Activated T-helper 2 cell treated with anti-CD3 and anti-CD28 coated beads, Interferon-gamma antibody, Interleukin-2, Interleukin-4, amounts not matched to agents 10 μg/mL and 5 μg/mL and 100 μg/mL, durations not matched to agents 14 hours and 24 hours and 36 hours (primary cell): ENCODE data around the gene TMEM132A. TPM values are rescaled to one million over a fixed set of nuclear protein-coding genes. Genes with fewer than 3 reads are reported as not detected.
"Not testable (repeated sequence)": the region's sequence is repeated elsewhere in the genome, so short reads cannot be mapped to it uniquely, and the experiment has no call there.

Source experiments
- DNase-seq: peaks from one replicate; pipeline ENCODE4 v3.0.0; 2021; ENCODE audit warnings: low spot score
- H3K27ac Mint-ChIP-seq: one replicate; pipeline ENCODE4 v1.8.0; 2021; ENCODE audit warnings: mixed read lengths
- H3K27me3 Mint-ChIP-seq: one replicate; pipeline ENCODE4 v1.8.0; 2021; ENCODE audit warnings: low read depth, mixed read lengths
- H3K36me3 Mint-ChIP-seq: one replicate; pipeline ENCODE4 v1.8.0; 2021; ENCODE audit warnings: low read depth, mixed read lengths
- H3K4me1 Mint-ChIP-seq: one replicate; pipeline ENCODE4 v1.8.0; 2021; ENCODE audit warnings: low read depth, mixed read lengths
- H3K4me3 Mint-ChIP-seq: one replicate; pipeline ENCODE4 v1.8.0; 2021; ENCODE audit warnings: low read depth, mild to moderate bottlenecking, moderate library complexity, mixed read lengths
- H3K9me3 Mint-ChIP-seq: one replicate; pipeline ENCODE4 v1.8.0; 2021; ENCODE audit warnings: mixed read lengths
- intact Hi-C: fragments of 100-400 bp; cut with micrococcal nuclease; formaldehyde crosslinking; loops from one replicate; pipeline ENCODE4 v1.15.1; 2023
- total RNA-seq: library from RNA; stranded (reverse); gene quantifications from 2 replicates; pipeline ENCODE4 v1.2.3, GENCODE V29; 2022

Gene TMEM132A
- total RNA-seq, 1 donor from 2014 or later, result 1.1 TPM

DNA sequence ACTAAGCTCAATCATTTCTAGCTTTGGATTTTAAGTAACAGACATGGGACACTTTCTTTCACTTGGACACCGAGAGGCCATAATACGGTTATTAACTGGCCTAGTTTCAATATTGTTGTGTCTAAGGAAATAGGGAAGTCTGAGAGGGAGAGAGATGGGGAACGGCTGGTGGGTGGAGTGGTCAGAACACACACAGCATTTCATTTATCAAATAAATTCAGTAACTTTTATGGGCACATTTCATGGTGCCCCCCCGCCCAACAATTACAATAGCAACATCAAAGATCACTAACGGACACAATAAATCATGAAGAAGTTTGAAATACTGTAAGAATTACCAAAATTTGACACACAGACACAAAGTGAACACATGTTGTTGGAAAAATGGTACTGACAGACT is 28.6 kb upstream of the TMEM132A start:
- intact Hi-C loops, result no loop called here
- Mint-ChIP-seq H3K27ac (no peak overlapping the region), H3K36me3 (peaks cover 86% of the 10 kb centered on the region)

DNA sequence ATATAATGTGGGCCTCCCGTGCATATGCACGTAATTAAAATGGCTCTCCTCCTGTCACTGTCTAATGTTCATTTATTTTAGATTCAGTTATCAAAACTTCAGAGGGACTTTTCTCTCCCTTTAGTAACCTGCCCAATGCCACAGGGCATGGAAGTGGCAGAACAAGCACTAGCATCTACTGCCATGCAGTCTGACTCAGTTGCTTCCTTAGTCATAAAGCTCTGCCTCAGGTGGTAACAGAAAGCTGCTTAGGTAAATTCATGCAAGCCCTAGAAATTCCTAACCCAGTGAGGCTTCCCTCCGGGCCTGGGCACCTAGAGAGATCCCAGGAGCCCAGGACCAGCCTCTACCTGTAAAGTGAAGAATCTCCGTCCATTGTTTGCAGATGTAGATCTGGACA is 26.8 kb upstream of the TMEM132A start:
- Mint-ChIP-seq H3K36me3 (peaks cover 91% of the 10 kb centered on the region), H3K9me3 (no peaks in the 10 kb centered on the region), H3K27me3 (no peaks in the 10 kb centered on the region), H3K27ac (no peak overlapping the region), H3K4me3 (no peak overlapping the region), H3K4me1 (peaks cover 1% of the 10 kb centered on the region)
- no peak for DNase-seq
- intact Hi-C loops, result no loop called here

More for the DNA sequence above, 28.6 kb upstream of the TMEM132A start:
- Mint-ChIP-seq H3K27me3 (no peaks in the 10 kb centered on the region), H3K9me3 (no peaks in the 10 kb centered on the region), H3K4me3 (no peak overlapping the region), H3K4me1 (no peaks in the 10 kb centered on the region)
- DNase-seq, result no peak

- Mint-ChIP-seq H3K9me3 (no peaks in the 10 kb centered on the region), H3K36me3 (peaks cover 94% of the 10 kb centered on the region), H3K4me3 (no peak overlapping the region), H3K27me3 (no peaks in the 10 kb centered on the region), H3K4me1 (peaks cover 9% of the 10 kb centered on the region), H3K27ac (no peak overlapping the region)
- no peak for DNase-seq
- intact Hi-C loops, result loop anchor here (1.0 kb wide), 1 partner anchor 68 kb away; no protein-coding TSS in a partner anchor
These were observed 25.0 kb upstream of the TMEM132A start for GRCh38 chr11:60899046-60899936.

GRCh38 chr11:60899977-60900376 is 24.3 kb upstream of the TMEM132A start:
- H3K36me3 Mint-ChIP-seq, result peaks cover 92% of the 10 kb centered on the region
- no peak overlapping the region for H3K27ac Mint-ChIP-seq

DNA sequence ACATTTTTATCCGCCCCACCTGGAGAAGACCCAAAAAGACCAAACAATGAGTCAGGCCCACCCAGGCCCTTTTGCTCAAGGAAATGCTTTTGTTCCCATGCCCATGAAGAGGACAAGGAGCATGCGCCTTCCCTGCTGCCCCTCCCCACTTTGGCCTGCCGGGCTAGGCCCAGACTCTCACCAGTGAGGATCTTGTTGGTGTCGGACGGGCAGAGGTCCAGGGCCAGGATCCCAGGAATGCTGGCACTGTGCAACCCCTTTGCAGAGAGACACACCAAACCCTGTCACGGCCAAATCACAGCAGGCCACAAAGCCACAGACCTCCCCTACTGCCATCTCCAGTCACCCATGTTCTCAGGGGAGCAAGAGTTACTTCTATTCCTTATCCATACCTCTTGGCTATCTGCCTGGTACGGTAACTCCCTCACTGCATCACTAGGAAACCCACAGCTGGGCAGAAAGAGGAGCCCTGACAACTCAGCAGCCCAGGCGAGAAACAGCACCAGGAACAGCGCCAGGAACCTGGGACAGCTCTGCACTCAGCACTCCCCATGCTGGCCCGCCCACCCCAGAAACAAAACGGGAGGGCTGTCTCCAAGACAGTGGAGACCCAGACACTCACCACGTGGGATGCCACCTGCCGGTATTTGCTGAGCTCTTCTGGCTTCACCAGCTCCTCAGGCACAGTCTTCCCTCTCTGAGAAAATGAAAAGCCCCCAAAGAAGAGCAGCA is 23.4 kb upstream of the TMEM132A start:
- Mint-ChIP-seq H3K4me1 (peaks cover 19% of the 10 kb centered on the region), H3K27ac (no peak overlapping the region), H3K27me3 (no peaks in the 10 kb centered on the region), H3K9me3 (no peaks in the 10 kb centered on the region), H3K4me3 (no peak overlapping the region), H3K36me3 (peaks cover 90% of the 10 kb centered on the region)
- DNase-seq, result no peak
- intact Hi-C loops, result no loop called here

More at GRCh38 chr11:60899977-60900376, 24.3 kb upstream of the TMEM132A start:
- Mint-ChIP-seq H3K27me3 (no peaks in the 10 kb centered on the region), H3K4me3 (no peak overlapping the region), H3K9me3 (no peaks in the 10 kb centered on the region), H3K4me1 (peaks cover 12% of the 10 kb centered on the region)
- DNase-seq, result no peak
- intact Hi-C loops, result loop anchor here (1.0 kb wide), 1 partner anchor 69 kb away; no protein-coding TSS in a partner anchor

DNA sequence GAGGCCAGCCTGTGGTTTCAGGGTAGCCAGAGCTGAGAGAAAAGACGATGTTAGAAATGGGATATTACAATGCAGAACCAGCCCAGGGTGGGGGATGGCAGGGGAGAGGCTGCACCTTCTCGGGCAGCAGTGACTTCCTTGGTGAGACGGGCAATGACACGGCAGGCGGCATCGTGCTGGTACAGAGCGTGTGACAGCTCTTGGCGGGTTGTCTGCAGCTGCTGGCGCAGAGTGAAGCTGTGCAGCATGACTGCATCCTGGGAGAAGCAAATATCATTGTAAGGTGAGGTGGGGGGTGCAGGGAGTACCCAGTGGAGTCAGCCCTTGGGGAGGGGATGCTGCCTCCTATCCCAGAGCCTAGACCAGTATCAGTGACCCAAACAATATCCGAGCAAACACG is 21.6 kb upstream of the TMEM132A start:
- intact Hi-C loops, result no loop called here
- no peaks in the 10 kb centered on the region for H3K9me3 Mint-ChIP-seq
- peaks cover 75% of the 10 kb centered on the region for H3K36me3 Mint-ChIP-seq
- DNase-seq, result no peak
- no peak overlapping the region for H3K4me3 Mint-ChIP-seq
- H3K4me1 Mint-ChIP-seq, result peaks cover 25% of the 10 kb centered on the region
- H3K27me3 Mint-ChIP-seq, result no peaks in the 10 kb centered on the region
- H3K27ac Mint-ChIP-seq, result no peak overlapping the region

GRCh38 chr11:60905047-60905446 is 19.2 kb upstream of the TMEM132A start:
- Mint-ChIP-seq H3K4me3 (peak overlapping the region; percentile 82), H3K27ac (peak overlapping the region; percentile 75), H3K9me3 (no peaks in the 10 kb centered on the region), H3K27me3 (peaks cover 10% of the 10 kb centered on the region), H3K4me1 (peaks cover 28% of the 10 kb centered on the region), H3K36me3 (peaks cover 50% of the 10 kb centered on the region)
- intact Hi-C loops, result loop anchor here (2.0 kb wide), 1 partner anchor 62 kb away; the partner anchor contains the start of gene CCDC86
- DNase-seq, result no peak

DNA sequence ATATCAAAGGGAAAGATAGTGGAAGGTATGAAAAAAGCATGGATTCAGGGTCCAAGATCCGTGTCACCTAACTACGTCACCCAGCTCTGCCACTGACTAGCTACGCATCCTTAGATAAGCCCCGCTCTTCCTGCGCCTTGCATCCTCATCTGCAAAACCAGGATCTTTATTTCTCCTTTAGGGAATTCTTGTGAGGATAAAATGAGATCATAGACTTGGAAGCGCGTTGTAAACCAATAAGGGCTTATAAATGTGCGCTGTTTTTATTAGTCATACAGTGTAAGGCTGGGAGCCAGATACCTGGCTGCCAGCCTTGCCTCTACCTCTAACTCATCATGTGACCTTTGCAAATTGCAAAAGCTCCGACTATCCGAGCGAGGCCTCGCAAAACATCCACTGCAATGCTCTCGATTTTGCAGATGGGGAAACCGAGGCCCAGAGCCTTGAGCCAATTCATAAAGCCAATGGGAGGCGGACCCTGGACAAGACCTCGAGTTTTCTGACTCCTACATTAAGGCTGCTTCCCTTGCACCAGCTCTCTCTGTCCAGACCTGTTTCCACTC is 18.6 kb upstream of the TMEM132A start:
- H3K27me3 Mint-ChIP-seq, result peaks cover 10% of the 10 kb centered on the region
- H3K9me3 Mint-ChIP-seq, result no peaks in the 10 kb centered on the region
- H3K36me3 Mint-ChIP-seq, result peaks cover 45% of the 10 kb centered on the region
- intact Hi-C loops, result loop anchor here (1.0 to 2.0 kb wide), 2 partner anchors 10 to 63 kb away; partner anchors contain the start of gene CCDC86
- peak overlapping the region; percentile 75 for H3K27ac Mint-ChIP-seq
- peaks cover 33% of the 10 kb centered on the region for H3K4me1 Mint-ChIP-seq
- no peak for DNase-seq
- H3K4me3 Mint-ChIP-seq, result peak overlapping the region; percentile 82

DNA sequence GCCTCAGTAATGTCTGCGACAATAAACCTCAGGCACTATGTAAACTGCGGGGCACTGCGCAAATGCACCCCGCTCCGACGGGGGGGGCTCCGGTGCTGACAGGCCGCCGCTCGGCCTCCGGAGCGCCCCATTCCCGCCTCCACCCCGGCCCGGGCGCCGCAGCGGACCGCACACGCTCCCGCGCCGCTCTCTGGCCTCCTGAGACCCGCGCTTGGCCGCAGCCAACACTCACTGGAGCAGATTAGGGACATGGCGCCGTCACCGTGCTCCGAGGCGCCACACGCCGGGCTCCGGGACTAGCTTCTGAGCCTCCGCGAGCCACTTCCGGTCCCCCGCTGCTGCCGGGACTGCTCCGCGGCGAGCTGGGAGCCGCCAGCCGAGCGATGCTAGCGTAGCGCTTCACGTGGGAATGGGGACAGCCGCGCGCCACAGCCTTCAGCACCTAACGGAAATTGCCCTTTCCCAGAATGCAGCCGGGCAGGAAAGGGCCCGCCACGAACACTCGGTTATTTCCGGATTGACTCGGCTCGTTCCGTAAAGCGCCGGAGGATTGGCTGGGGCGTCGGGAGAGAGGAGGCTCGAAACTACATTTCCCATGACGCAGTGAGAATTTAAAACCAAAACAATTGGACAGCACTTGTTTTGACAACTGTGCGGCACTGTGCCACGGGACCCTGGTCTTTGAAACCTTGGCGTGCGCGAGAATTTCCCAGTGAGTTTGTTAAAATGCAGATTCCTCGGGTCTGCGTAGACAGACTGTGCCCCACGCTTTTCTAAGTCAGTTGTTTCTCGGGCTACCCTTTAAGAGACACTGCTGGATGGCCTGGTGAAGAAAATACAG is 17.9 kb upstream of the TMEM132A start, which contains the start of gene PRPF19:
PRPF19 (minus strand) TSS at position 454 of the 841 bp plus-strand sequence; CDS start at position 251, 203 bp downstream.
- Mint-ChIP-seq H3K4me1 (peaks cover 39% of the 10 kb centered on the region), H3K27me3 (peaks cover 12% of the 10 kb centered on the region), H3K36me3 (peaks cover 37% of the 10 kb centered on the region), H3K4me3 (peak within 1 kb of the TSS; percentile 82), H3K27ac (peak within 1 kb of the TSS; percentile 89), H3K9me3 (no peaks in the 10 kb centered on the region)
- intact Hi-C loops, result loop anchor here (1.0 kb wide), 1 partner anchor 9 kb away; no protein-coding TSS in a partner anchor
- peak; percentile 99 for DNase-seq

DNA sequence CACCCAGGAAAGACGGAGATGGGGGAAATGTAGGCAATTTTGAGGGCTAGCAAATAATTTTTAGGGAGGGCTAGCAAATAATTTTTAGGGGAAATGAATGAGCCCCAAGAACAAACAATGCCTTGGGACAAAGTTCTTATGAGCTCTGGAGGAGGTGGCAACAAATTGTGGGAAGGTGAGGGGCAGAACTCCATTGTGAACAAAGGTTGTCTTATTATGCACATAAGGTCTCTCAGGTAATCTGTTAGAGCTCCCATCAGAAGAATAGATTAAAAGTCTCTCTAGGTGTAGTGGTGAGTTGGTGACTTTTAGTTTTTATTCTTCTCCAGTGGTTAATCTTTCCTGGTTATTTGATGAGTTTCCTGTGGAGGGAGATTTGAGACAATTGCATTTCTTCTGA is 15.5 kb upstream of the TMEM132A start:
- Mint-ChIP-seq H3K4me3 (no peak overlapping the region), H3K36me3 (peaks cover 16% of the 10 kb centered on the region), H3K9me3 (no peaks in the 10 kb centered on the region), H3K4me1 (peaks cover 50% of the 10 kb centered on the region), H3K27me3 (peaks cover 12% of the 10 kb centered on the region), H3K27ac (no peak overlapping the region)
- intact Hi-C loops, result no loop called here
- no peak for DNase-seq

GRCh38 chr11:60909680-60910280 is 14.5 kb upstream of the TMEM132A start:
- DNase-seq, H3K36me3 Mint-ChIP-seq, H3K27ac Mint-ChIP-seq, H3K4me3 Mint-ChIP-seq, H3K9me3 Mint-ChIP-seq: not testable (repeated sequence)
- Mint-ChIP-seq H3K27me3 (peaks cover 12% of the 10 kb centered on the region), H3K4me1 (peaks cover 46% of the 10 kb centered on the region)
- intact Hi-C loops, result loop anchor here (5.0 kb wide), 1 partner anchor 203 kb away; no protein-coding TSS in a partner anchor
